ENCODE measurements around the gene ZBTB20. TPM values are rescaled to one million over a fixed set of nuclear protein-coding genes. Genes with fewer than 3 reads are reported as not detected.

The ZBTB20 gene
- total RNA-seq, 1 experiment from 2014 or later, result 10.7 TPM

- no peak for DNase-seq (ENCODE audit: unreplicated experiment)
- Mint-ChIP-seq H3K27me3 (ENCODE audit: insufficient read depth, unreplicated experiment) (no peaks in the 10 kb centered on the region), H3K4me1 (ENCODE audit: insufficient read depth, unreplicated experiment) (no peaks in the 10 kb centered on the region), H3K9me3 (ENCODE audit: unreplicated experiment) (no peaks in the 10 kb centered on the region), H3K4me3 (ENCODE audit: unreplicated experiment) (no peak overlapping the region), H3K27ac (ENCODE audit: low read depth, unreplicated experiment) (no peak overlapping the region), H3K36me3 (ENCODE audit: insufficient read depth, unreplicated experiment) (peaks cover 6% of the 10 kb centered on the region)
- no peak for TF ChIP-seq CTCF (IDR thresholded peaks at IDR 0.05; ENCODE audit: unreplicated experiment)
- CTCF ChIA-PET, result no interaction called here
- intact Hi-C loops (cut with micrococcal nuclease), result no loop called here
- POLR2A ChIA-PET, result interaction anchor here (0.6 kb wide), 1 partner anchor 461 kb away, joined by 3 read pairs; no protein-coding TSS in a partner anchor
- no TSS peak for BruUV-seq (replicated peaks)
These were observed 161.3 kb downstream of the ZBTB20 start for GRCh38 chr3:114985776-114986175.

GRCh38 chr3:114983248-114983647 lies 163.8 kb downstream of the ZBTB20 start:
- TF ChIP-seq CTCF (IDR thresholded peaks at IDR 0.05; ENCODE audit: unreplicated experiment), result no peak
- no peak for DNase-seq (ENCODE audit: unreplicated experiment)
- Mint-ChIP-seq H3K27me3 (ENCODE audit: insufficient read depth, unreplicated experiment) (no peaks in the 10 kb centered on the region), H3K9me3 (ENCODE audit: unreplicated experiment) (no peaks in the 10 kb centered on the region), H3K4me1 (ENCODE audit: insufficient read depth, unreplicated experiment) (no peaks in the 10 kb centered on the region), H3K36me3 (ENCODE audit: insufficient read depth, unreplicated experiment) (peaks cover 6% of the 10 kb centered on the region), H3K4me3 (ENCODE audit: unreplicated experiment) (no peak overlapping the region), H3K27ac (ENCODE audit: low read depth, unreplicated experiment) (no peak overlapping the region)
- BruUV-seq (replicated peaks), result no TSS peak
- intact Hi-C loops (cut with micrococcal nuclease), result no loop called here
- ChIA-PET CTCF (no interaction called here), POLR2A (no interaction called here)

GRCh38 chr3:114974387-114974786 lies 172.7 kb downstream of the ZBTB20 start:
- H3K4me1 Mint-ChIP-seq (ENCODE audit: insufficient read depth, unreplicated experiment), result no peaks in the 10 kb centered on the region
- CTCF ChIA-PET, result interaction anchor here (0.6 kb wide), 1 partner anchor 117 kb away, joined by 4 read pairs; no protein-coding TSS in a partner anchor
- no peak for DNase-seq (ENCODE audit: unreplicated experiment)
- BruUV-seq (replicated peaks), result no TSS peak
- intact Hi-C loops (cut with micrococcal nuclease), result no loop called here
- no peak overlapping the region for H3K4me3 Mint-ChIP-seq (ENCODE audit: unreplicated experiment)
- TF ChIP-seq CTCF (IDR thresholded peaks at IDR 0.05; ENCODE audit: unreplicated experiment), result no peak
- POLR2A ChIA-PET, result no interaction called here
- no peaks in the 10 kb centered on the region for H3K36me3 Mint-ChIP-seq (ENCODE audit: insufficient read depth, unreplicated experiment)
- H3K27me3 Mint-ChIP-seq (ENCODE audit: insufficient read depth, unreplicated experiment), result no peaks in the 10 kb centered on the region
- no peak overlapping the region for H3K27ac Mint-ChIP-seq (ENCODE audit: low read depth, unreplicated experiment)
- no peaks in the 10 kb centered on the region for H3K9me3 Mint-ChIP-seq (ENCODE audit: unreplicated experiment)

GRCh38 chr3:114973536-114973935 lies 173.6 kb downstream of the ZBTB20 start:
- Mint-ChIP-seq H3K27me3 (ENCODE audit: insufficient read depth, unreplicated experiment) (no peaks in the 10 kb centered on the region), H3K27ac (ENCODE audit: low read depth, unreplicated experiment) (no peak overlapping the region), H3K4me3 (ENCODE audit: unreplicated experiment) (no peak overlapping the region), H3K4me1 (ENCODE audit: insufficient read depth, unreplicated experiment) (no peaks in the 10 kb centered on the region), H3K9me3 (ENCODE audit: unreplicated experiment) (no peaks in the 10 kb centered on the region), H3K36me3 (ENCODE audit: insufficient read depth, unreplicated experiment) (no peaks in the 10 kb centered on the region)
- CTCF ChIA-PET, result no interaction called here
- no peak for TF ChIP-seq CTCF (IDR thresholded peaks at IDR 0.05; ENCODE audit: unreplicated experiment)
- BruUV-seq (replicated peaks), result no TSS peak
- intact Hi-C loops (cut with micrococcal nuclease), result no loop called here
- no peak for DNase-seq (ENCODE audit: unreplicated experiment)
- POLR2A ChIA-PET, result interaction anchor here (0.7 kb wide), 1 partner anchor 37 kb away, joined by 3 read pairs; no protein-coding TSS in a partner anchor

Measured in MCF 10A (cell line).